OCI-LY7 (cell line): Measurements from ENCODE around the gene ZMYND8.

Experiments
- CTCF ChIP-seq: fragments of 200-600 bp; sonication (generic); conservative IDR thresholded peaks from 2 replicates; pipeline ENCODE4 v1.5.1; 2014; ENCODE audit warnings: mild to moderate bottlenecking, antibody characterized with exemption, low read length, moderate library complexity, mixed read lengths
- EZH2phosphoT487 ChIP-seq: fragments of 200-600 bp; sonication (generic); IDR thresholded peaks from 2 replicates; pipeline ENCODE4 v1.6.1; 2018; ENCODE audit warnings: low read depth, borderline replicate concordance, mild to moderate bottlenecking, mixed run types, antibody characterized with exemption, low read length, moderate library complexity, mixed read lengths

- TF ChIP-seq CTCF: no peak
- TF ChIP-seq EZH2phosphoT487: no peak
Measured at GRCh38 chr20:47350181-47350550, 6.3 kb downstream of the ZMYND8 start.
